ENCODE results near the gene LARP7.
"Not testable (repeated sequence)": the region's sequence is repeated elsewhere in the genome, so short reads cannot be mapped to it uniquely, and the experiment has no call there.

Gene LARP7

GRCh38 chr4:112636688-112637551, at the start of gene LARP7, which contains the start of gene ZGRF1:
LARP7 (plus strand) TSS chr4:112637143; CDS start chr4:112644670, 7,527 bp downstream.
ZGRF1 (minus strand) TSS chr4:112636909; CDS start chr4:112633176, 3,733 bp downstream.
- peak; percentile 96 for FAIRE-seq

- no peak for FAIRE-seq
Observed at GRCh38 chr4:112589206-112589605, 47.7 kb upstream of the LARP7 start.

- FAIRE-seq = no peak
Observed at GRCh38 chr4:112591593-112591992, 45.4 kb upstream of the LARP7 start.

GRCh38 chr4:112592717-112593116, 44.2 kb upstream of the LARP7 start:
- no peak for FAIRE-seq

GRCh38 chr4:112593438-112594133, 43.4 kb upstream of the LARP7 start:
- no peak for FAIRE-seq

- FAIRE-seq = no peak
Observed at GRCh38 chr4:112594993-112595392, 42.0 kb upstream of the LARP7 start.

GRCh38 chr4:112604589-112604988, 32.4 kb upstream of the LARP7 start:
- FAIRE-seq = peak; percentile 75

GRCh38 chr4:112612814-112613213, 24.1 kb upstream of the LARP7 start:
- not testable (repeated sequence) for FAIRE-seq

- FAIRE-seq = no peak
Observed at GRCh38 chr4:112616984-112617383, 20.0 kb upstream of the LARP7 start.

- no peak for FAIRE-seq
Observed at GRCh38 chr4:112626228-112626627, 10.7 kb upstream of the LARP7 start.

- FAIRE-seq = no peak
Observed at GRCh38 chr4:112633477-112634235, 3.3 kb upstream of the LARP7 start.

GRCh38 chr4:112637552-112637866, 566 bp downstream of the LARP7 start:
- FAIRE-seq = no peak

- no peak for FAIRE-seq
Observed at GRCh38 chr4:112642526-112642925, 5.6 kb downstream of the LARP7 start.

GRCh38 chr4:112644595-112645535, 7.9 kb downstream of the LARP7 start:
- FAIRE-seq = not testable (repeated sequence)

GRCh38 chr4:112645541-112646329, 8.8 kb downstream of the LARP7 start:
- FAIRE-seq = no peak

- no peak for FAIRE-seq
Observed at GRCh38 chr4:112646632-112647537, 9.9 kb downstream of the LARP7 start.

GRCh38 chr4:112647785-112648184, 10.8 kb downstream of the LARP7 start:
- FAIRE-seq = no peak

- no peak for FAIRE-seq
Observed at GRCh38 chr4:112648263-112649054, 11.5 kb downstream of the LARP7 start.

GRCh38 chr4:112649055-112649408, 12.1 kb downstream of the LARP7 start:
- FAIRE-seq = no peak

All from islet of Langerhans (tissue), 1 donor.